Stimulated activated effector memory CD8-positive, alpha-beta T cell treated with anti-CD3 and anti-CD28 coated beads, Interleukin-12 subunit alpha, Interleukin-12 subunit beta, amount 100 ng/mL, for 72 hours (primary cell): ENCODE results near the gene ARL3.
A peak's percentile ranks its signal among the peaks of the same experiment; 100 is the strongest.
"Not testable (repeated sequence)": the region's sequence is repeated elsewhere in the genome, so short reads cannot be mapped to it uniquely, and the experiment has no call there.

Experiments
- ATAC-seq: fragments of 150-1000 bp; cut with Tn5 transposase; 2 replicates; pipeline ENCODE4 v1.10.0; 2021
- DNase-seq, 2 donors: peaks; one replicate each; pipeline ENCODE4 v3.0.0; 2021 to 2022; ENCODE audit warnings: low spot score in 2 of 2
- H3K27ac Mint-ChIP-seq: one replicate; pipeline ENCODE4 v1.8.0; 2022; ENCODE audit warnings: mild to moderate bottlenecking, mixed read lengths
- H3K36me3 Mint-ChIP-seq: one replicate; pipeline ENCODE4 v1.8.0; 2022; ENCODE audit warnings: mild to moderate bottlenecking, mixed read lengths
- H3K4me1 Mint-ChIP-seq: one replicate; pipeline ENCODE4 v1.8.0; 2022; ENCODE audit warnings: mixed read lengths
- H3K4me3 Mint-ChIP-seq: one replicate; pipeline ENCODE4 v1.8.0; 2022; ENCODE audit warnings: mild to moderate bottlenecking, mixed read lengths
- H3K9me3 Mint-ChIP-seq: one replicate; pipeline ENCODE4 v1.8.0; 2022; ENCODE audit warnings: mixed read lengths

The ARL3 gene

DNA sequence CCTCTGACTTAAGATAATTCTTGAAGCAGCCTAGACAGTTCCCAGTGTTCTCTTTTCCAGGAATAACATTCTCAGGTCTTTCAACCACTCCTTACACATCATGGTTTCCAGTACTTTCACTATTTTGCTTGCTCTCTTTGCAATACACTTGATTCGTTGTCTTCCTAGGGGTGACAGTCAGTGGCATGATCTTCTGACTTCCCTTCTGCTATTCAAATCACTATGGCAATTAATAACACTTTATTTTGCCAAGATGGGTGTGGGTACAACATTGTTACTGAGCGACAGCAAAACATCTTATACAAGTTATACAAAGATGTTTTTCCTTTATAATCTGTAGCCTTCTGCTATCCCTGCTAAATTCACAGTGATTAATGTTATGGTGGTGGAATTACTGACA is 15.3 kb downstream of the ARL3 start:
- Mint-ChIP-seq H3K4me3 (no peak overlapping the region), H3K27ac (no peak overlapping the region), H3K9me3 (no peaks in the 10 kb centered on the region), H3K4me1 (no peaks in the 10 kb centered on the region), H3K36me3 (peaks cover 95% of the 10 kb centered on the region)
- DNase-seq (no peak), ATAC-seq (no peak)

DNA sequence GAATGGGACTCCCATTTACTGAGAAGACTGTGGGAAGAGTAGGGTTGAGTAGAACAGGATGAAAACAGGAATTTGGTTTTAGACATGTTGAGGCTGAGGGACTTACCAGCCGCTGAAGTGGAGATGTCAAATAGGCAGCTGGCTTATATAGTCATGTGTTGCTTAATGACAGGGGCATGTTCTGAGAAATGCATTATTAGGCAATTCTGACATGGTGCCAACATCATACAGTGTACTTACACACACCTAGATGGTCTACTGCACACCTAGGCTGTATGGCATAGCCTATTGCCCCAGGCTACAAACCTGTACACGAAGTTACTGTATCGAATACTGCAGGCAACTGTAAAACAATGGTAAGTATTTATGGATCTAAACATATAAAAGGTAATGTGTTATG is 17.5 kb downstream of the ARL3 start:
- ATAC-seq (no peak), DNase-seq (no peak)
- Mint-ChIP-seq H3K36me3 (peaks cover 100% of the 10 kb centered on the region), H3K4me1 (no peaks in the 10 kb centered on the region), H3K27ac (no peak overlapping the region), H3K4me3 (no peak overlapping the region), H3K9me3 (no peaks in the 10 kb centered on the region)

DNA sequence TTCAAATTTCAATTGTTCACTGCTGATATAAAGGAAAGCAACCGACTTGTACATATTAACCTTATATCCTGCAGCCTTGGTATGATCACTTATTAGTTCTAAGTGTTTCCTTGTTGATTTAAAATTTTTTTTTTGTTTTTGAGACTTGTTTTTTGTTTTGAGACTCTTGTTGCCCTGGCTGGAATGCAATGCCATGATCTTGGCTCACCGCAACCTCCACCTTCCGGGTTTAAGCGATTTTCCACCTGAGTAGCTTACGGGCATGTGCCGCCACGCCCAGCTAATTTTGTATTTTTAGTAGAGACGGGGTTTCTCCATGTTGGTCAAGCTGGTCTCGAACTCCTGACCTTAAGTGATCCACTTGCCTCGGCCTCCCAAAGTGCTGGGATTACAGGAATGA is 18.8 kb downstream of the ARL3 start:
- not testable (repeated sequence) for H3K9me3 Mint-ChIP-seq, ATAC-seq, H3K27ac Mint-ChIP-seq, H3K4me1 Mint-ChIP-seq, H3K4me3 Mint-ChIP-seq, DNase-seq
- peaks cover 91% of the 10 kb centered on the region for H3K36me3 Mint-ChIP-seq

DNA sequence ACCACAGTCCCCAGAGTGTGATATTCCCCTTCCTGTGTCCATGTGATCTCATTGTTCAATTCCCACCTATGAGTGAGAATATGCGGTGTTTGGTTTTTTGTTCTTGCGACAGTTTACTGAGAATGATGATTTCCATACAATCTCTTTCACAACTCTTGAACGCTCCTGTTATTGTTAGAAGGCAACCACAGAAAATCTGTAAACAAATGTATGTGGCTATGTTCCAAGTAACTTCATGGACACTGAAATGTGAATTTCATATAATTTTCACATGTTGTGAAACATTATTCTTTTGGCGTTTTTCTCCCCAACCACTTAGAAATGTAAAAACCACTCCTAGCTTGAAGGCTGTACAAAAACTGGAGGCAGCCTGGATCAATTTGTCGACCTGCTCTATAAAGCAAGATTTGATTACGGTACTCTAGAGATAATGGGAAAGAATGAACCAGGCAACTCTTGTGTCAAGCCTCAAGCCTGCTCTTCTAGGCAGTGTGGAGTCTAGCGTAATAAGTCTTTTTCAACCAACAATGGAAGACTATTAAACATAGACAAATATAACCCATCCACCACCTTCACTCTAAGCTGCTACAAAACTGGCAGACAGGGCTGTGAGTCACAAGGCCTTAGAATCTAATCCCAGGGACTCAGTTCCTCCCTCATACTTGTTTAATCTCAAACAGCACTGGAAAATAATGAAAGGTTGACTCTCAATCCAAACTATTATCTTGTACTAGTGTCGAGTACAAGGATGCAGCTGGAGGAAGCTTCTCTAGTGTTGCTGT is 22.7 kb downstream of the ARL3 start:
- H3K27ac Mint-ChIP-seq = no peak overlapping the region
- no peak overlapping the region for H3K4me3 Mint-ChIP-seq
- H3K4me1 Mint-ChIP-seq = no peaks in the 10 kb centered on the region
- no peaks in the 10 kb centered on the region for H3K9me3 Mint-ChIP-seq
- DNase-seq (no peak), ATAC-seq (no peak)
- peaks cover 83% of the 10 kb centered on the region for H3K36me3 Mint-ChIP-seq

DNA sequence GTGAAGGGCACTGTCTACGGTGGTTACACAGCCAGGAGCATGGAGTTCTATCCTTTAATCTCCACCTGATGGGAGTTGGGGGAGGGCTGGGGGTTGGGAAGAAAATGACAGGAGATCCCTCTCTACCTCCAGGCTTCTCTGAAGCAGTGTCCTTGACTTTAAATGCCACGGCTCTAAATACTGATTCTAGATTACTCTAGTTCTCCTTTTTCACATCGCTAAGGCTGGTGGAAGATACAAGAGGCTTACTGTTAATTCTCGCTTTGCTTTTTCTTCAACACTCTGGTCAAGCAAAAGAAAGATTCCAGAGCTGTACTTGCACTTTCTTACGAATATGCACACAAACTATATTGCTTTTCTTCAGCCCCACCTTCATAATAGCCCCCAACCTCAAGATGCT is 30.5 kb downstream of the ARL3 start:
- no peak for ATAC-seq
- Mint-ChIP-seq H3K4me3 (no peak overlapping the region), H3K4me1 (peaks cover 22% of the 10 kb centered on the region), H3K36me3 (peaks cover 83% of the 10 kb centered on the region), H3K27ac (peak overlapping the region; percentile 29), H3K9me3 (no peaks in the 10 kb centered on the region)
- no peak for DNase-seq

DNA sequence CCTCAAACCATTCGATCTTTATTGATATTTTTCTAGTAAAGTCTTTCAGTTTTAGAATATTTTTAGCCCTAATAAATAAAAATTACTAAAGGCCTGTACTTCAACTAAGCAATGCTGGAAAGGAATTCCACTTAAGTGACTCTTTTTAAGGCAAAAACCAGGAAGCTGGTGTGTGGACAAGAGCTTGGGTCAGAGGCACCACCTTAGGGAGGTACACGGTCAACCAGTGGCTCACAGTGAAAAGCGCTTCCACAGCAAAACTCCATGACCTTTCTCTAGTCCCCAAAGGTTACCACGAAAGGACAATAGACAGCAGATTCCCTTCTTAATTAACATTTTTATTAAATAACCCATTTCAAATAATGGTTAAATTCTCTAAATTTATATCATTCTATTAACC is 31.2 kb downstream of the ARL3 start:
- ATAC-seq = no peak
- peaks cover 81% of the 10 kb centered on the region for H3K36me3 Mint-ChIP-seq
- peak overlapping the region; percentile 29 for H3K27ac Mint-ChIP-seq
- H3K4me1 Mint-ChIP-seq = peaks cover 26% of the 10 kb centered on the region
- no peak for DNase-seq
- H3K9me3 Mint-ChIP-seq = no peaks in the 10 kb centered on the region
- H3K4me3 Mint-ChIP-seq = no peak overlapping the region

DNA sequence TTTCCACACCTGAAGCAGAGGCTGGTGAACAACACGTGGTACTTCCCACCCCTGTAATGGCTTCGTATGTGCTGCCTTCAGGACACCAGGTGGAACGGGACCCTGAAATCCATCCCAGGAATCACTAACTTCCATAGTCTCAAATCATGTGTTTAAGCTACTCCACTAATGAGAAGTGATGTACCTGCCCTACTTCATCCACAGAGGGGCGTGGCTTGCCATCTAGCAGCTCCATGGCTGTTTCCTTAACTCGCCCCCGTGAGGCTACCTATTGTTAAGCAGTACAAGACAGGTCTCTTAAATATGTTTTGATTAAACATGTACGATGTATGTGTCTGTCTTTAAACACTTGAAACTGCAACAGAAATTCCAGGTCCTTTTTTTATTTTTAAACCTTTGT is 31.8 kb downstream of the ARL3 start:
- ATAC-seq = no peak
- no peaks in the 10 kb centered on the region for H3K9me3 Mint-ChIP-seq

DNA sequence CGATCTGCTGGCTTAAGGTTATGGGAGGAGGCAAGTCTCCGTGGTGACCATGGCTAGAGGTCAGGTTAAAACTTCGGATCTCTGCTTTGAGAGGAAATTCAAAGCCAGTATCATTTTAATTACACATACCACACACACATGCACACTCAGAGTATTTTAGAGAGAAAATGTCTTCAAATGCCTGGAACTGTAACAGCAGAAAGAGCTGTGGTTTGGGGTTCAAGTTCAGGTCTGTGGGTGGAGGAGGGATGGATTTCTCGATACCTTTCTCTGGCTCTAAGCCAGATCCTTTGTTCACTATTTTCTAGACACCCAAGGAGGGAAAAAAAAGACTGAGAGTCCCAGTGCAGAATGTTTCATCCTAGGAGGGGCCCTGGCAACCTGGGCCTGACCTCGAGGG is 32.5 kb downstream of the ARL3 start:
- Mint-ChIP-seq H3K9me3 (no peaks in the 10 kb centered on the region), H3K36me3 (peaks cover 74% of the 10 kb centered on the region), H3K27ac (peak overlapping the region; percentile 30), H3K4me1 (peaks cover 26% of the 10 kb centered on the region), H3K4me3 (no peak overlapping the region)
- DNase-seq = no peak
- peak; percentile 31 for ATAC-seq

More for the DNA sequence above, 31.8 kb downstream of the ARL3 start:
- H3K4me3 Mint-ChIP-seq = no peak overlapping the region
- H3K36me3 Mint-ChIP-seq = peaks cover 78% of the 10 kb centered on the region
- peaks cover 26% of the 10 kb centered on the region for H3K4me1 Mint-ChIP-seq
- peak overlapping the region; percentile 30 for H3K27ac Mint-ChIP-seq
- DNase-seq = no peak

DNA sequence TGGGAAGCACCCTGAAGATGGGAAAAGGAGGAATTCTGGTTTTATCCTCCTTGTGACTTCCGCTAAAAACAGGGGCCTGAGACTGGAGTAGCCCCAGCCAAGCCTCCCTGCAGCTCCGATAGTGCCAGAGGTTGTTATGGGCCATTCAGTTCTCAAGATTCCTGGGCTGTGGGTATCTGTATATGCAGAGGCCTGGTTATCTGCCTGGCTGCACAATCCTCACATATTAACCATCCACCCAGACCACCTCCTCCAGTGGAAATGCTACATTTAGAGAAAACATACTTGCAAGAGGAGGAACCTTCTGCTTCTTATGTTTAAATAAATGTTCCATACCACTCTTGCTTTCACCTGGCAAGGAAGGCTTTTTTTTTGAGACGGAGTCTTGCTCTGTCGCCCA is 34.6 kb downstream of the ARL3 start:
- H3K27ac Mint-ChIP-seq = no peak overlapping the region
- peaks cover 35% of the 10 kb centered on the region for H3K4me1 Mint-ChIP-seq
- H3K9me3 Mint-ChIP-seq = no peaks in the 10 kb centered on the region
- ATAC-seq (no peak), DNase-seq (no peak)
- H3K36me3 Mint-ChIP-seq = peaks cover 73% of the 10 kb centered on the region
- H3K4me3 Mint-ChIP-seq = no peak overlapping the region

DNA sequence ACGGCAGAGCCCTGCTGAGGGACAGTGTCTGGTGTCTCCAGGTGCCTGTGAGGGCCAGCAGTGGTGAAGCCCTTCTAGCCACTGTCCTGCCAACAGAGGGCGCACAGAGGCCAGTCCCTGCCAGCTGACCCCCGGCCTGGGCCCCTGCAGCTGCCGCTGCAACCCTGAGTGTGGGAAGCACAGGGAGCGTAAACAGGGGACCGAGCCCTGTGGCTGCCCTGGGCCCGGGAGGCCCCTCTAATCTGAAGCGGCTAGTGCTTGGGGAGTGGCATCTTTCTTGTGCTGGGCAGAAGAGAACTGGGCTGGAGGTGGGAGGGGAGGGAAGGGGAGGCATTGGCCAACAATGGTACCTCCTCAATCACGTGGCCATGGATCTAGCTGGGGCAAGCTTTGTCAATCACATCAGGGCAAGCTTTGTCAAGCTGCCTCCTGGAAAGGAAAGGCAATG is 35.3 kb downstream of the ARL3 start:
- Mint-ChIP-seq H3K9me3 (no peaks in the 10 kb centered on the region), H3K4me3 (no peak overlapping the region), H3K36me3 (peaks cover 68% of the 10 kb centered on the region), H3K4me1 (peaks cover 42% of the 10 kb centered on the region), H3K27ac (peak overlapping the region; percentile 45)
- ATAC-seq (peak; percentile 61), DNase-seq (peak in 1 of 2 donors; percentile 28)

DNA sequence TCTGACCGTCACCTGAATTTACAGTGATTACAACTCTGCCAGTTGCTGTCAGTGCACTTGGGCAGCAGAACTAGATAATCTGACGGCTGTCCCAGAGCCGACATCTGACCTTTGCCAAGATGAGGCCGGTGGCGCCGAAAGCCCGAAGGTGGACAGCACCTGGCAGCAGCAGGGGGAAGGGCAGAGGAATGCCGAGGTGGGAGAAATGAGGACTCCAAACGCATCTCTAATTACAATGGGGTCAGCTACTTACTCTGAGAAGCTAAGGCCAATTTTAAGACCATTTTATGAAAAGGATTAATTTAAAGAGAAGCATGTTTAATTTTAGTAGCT is 36.2 kb downstream of the ARL3 start:
- ATAC-seq = no peak
- no peak for DNase-seq
- peak overlapping the region; percentile 45 for H3K27ac Mint-ChIP-seq
- peaks cover 68% of the 10 kb centered on the region for H3K36me3 Mint-ChIP-seq
- no peak overlapping the region for H3K4me3 Mint-ChIP-seq
- H3K4me1 Mint-ChIP-seq = peaks cover 47% of the 10 kb centered on the region
- H3K9me3 Mint-ChIP-seq = no peaks in the 10 kb centered on the region

DNA sequence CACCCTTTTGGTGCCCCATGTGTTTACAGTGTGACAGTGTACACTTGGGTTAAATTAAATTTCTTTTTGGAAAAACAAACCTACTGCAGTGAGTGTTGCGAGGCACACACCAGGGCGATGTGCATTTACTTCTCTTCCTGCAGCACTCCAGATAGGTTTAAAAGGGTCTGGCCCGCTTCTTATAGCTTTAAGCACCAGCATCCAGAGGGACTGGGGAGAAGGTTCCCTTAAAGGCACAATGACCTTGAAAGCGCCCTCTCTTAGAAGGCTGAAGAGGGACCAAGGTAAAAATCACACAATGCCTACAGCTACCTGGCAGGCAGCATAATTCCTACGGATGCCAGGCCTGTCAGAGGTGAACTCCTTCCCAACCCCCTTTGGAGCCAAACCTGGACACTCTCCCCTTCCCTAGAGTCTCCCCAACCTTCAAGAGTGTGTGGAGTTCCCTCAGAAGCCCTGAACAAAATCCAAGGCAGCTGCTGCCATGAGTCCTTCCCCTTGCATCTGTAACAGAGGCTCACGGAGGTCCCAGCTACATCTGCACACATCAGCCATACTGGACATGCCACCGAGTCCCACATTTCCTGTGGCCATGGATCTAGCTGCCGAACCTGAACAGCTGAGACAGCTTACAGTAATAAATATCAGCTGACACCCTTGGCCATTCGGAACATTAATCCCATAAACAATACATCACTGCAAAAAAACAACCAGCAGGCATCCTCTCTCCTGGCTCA is 36.7 kb downstream of the ARL3 start:
- no peak for ATAC-seq
- H3K27ac Mint-ChIP-seq = peak overlapping the region; percentile 45
- no peaks in the 10 kb centered on the region for H3K9me3 Mint-ChIP-seq
- no peak for DNase-seq
- H3K4me3 Mint-ChIP-seq = no peak overlapping the region
- H3K36me3 Mint-ChIP-seq = peaks cover 69% of the 10 kb centered on the region
- peaks cover 47% of the 10 kb centered on the region for H3K4me1 Mint-ChIP-seq

DNA sequence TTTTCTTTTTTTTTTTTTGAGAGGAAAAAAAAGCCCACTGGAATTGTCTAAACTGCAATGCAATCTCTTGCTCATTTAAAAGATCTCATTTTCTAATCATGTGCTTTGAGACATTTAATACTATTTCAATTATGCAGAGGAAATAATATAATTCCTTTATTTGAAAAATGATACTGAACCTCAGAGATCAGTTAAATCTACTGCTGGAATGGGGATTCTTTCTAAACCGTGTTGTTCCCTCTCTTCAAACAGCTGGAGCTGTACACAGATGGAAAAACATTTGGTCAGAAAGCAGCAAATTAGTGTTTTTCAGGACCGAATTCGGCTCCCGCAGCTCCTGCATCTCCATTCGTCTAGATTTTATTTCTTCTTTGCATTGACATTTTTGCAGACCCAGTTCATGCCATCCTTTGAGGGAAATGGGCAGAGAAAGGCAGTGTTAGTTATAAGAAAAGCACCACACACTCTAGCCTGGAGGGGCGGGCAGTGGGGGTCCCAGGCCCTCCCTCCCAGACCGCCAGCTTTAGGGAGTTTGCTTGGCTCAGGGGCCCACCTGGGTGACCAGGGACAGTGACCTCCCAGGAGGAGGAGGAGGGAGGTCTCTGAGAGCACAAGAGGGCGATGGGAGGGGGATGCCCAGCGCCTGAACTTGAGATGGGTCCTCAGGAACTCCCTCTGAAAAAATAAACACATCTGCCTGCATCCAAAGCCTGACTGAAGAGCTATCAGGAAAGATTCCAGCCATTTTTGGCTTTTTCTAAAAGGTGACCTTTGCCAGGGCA is 37.5 kb downstream of the ARL3 start:
- Mint-ChIP-seq H3K4me1 (peaks cover 40% of the 10 kb centered on the region), H3K4me3 (no peak overlapping the region), H3K9me3 (no peaks in the 10 kb centered on the region), H3K36me3 (peaks cover 63% of the 10 kb centered on the region), H3K27ac (peak overlapping the region; percentile 45)
- DNase-seq (no peak), ATAC-seq (no peak)

DNA sequence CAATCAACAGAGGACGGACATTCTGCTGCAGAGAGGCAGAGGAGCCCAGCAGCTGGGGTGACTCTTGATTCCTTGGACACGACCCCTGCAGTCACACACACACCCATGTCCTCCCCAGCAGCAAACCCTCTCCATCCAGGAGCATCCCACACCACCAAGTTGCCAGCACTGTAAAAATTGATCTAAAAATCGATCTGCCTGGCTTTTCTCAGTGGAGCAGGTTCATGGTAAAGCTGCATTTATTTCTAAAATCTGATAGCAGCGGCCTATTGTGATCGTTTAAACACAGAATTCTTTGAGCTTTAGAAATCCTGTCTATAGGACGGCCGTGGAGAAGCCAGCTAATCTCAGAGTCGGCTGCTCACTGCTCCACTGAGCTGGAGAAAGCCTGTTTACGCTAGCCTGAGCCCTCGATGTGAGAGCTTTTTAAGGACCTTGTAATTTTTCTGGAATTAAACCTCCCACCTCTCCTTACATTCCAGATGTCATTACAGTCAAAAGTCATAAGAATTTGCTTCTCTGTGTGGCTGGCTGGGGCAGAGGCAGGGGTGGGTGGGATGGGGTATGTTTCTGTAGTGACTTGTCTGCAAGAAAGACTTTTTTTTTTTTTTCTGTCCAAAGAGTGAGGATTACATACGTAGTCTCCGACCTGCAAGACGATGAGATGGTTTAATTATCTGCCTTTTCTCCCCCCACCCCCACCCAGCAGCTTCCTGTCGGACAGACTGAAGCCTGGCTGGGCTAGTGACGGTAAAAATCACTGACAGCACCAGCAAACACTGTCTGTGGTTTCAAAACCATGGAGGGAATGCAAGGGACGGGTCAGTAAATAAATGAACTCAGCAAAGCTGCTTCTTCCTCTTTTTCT is 38.3 kb downstream of the ARL3 start:
- no peaks in the 10 kb centered on the region for H3K9me3 Mint-ChIP-seq

More for the DNA sequence above, 38.3 kb downstream of the ARL3 start:
- Mint-ChIP-seq H3K4me1 (peaks cover 34% of the 10 kb centered on the region), H3K27ac (no peak overlapping the region), H3K4me3 (no peak overlapping the region), H3K36me3 (peaks cover 55% of the 10 kb centered on the region)
- DNase-seq = no peak
- ATAC-seq = no peak
